SK-N-SH treated with all-trans-retinoic acid at 6 μM for 48 hours (cell line): ENCODE results near the gene MRC1.

Experiments used
- ARNTL ChIP-seq: fragments of 450-650 bp; formaldehyde crosslinking; IDR thresholded peaks from 2 replicates; pipeline ENCODE4 v1.5.0; 2020; ENCODE audit warnings: low read depth, mild to moderate bottlenecking, moderate library complexity, borderline replicate concordance
- BACH2 ChIP-seq: fragments of 250-450 bp; sonication (Bioruptor Pico); IDR thresholded peaks from 2 replicates; pipeline ENCODE4 v1.9.0; 2021; ENCODE audit warnings: mild to moderate bottlenecking, borderline replicate concordance
- CSDC2 ChIP-seq: fragments of 250-450 bp; sonication (Bioruptor Pico); IDR thresholded peaks from 2 replicates; pipeline ENCODE4 v1.5.0; 2020; ENCODE audit warnings: mild to moderate bottlenecking, moderate library complexity
- ESRRG ChIP-seq: fragments of 250-450 bp; sonication (Bioruptor Pico); IDR thresholded peaks from 2 replicates; pipeline ENCODE4 v1.6.1; 2021; ENCODE audit warnings: mild to moderate bottlenecking
- GLIS3 ChIP-seq: fragments of 250-450 bp; sonication (Bioruptor Pico); IDR thresholded peaks from 2 replicates; pipeline ENCODE4 v1.5.0; 2020; ENCODE audit warnings: mild to moderate bottlenecking, moderate library complexity
- RARB ChIP-seq: fragments of 250-450 bp; sonication (Bioruptor Pico); IDR thresholded peaks from 2 replicates; pipeline ENCODE4 v1.8.0; 2021; ENCODE audit warnings: mild to moderate bottlenecking, moderate library complexity
- TCF4 ChIP-seq: fragments of 250-450 bp; sonication (Bioruptor Pico); IDR thresholded peaks from 2 replicates; pipeline ENCODE4 v1.8.0; 2021; ENCODE audit warnings: mild to moderate bottlenecking, moderate library complexity, borderline replicate concordance
- ZC3H10 ChIP-seq: fragments of 250-450 bp; sonication (Bioruptor Pico); IDR thresholded peaks from 2 replicates; pipeline ENCODE4 v1.5.1; 2021; ENCODE audit warnings: mild to moderate bottlenecking, moderate library complexity
- ZFP30 ChIP-seq: fragments of 450-650 bp; formaldehyde crosslinking; IDR thresholded peaks from 2 replicates; pipeline ENCODE4 v1.5.0; 2022; ENCODE audit warnings: mild to moderate bottlenecking, moderate library complexity
- ZNF70 ChIP-seq: fragments of 450-650 bp; formaldehyde crosslinking; IDR thresholded peaks from 2 replicates; pipeline ENCODE4 v1.5.0; 2020; ENCODE audit warnings: mild to moderate bottlenecking, moderate library complexity
- ZNF8 ChIP-seq: fragments of 450-650 bp; formaldehyde crosslinking; IDR thresholded peaks from 2 replicates; pipeline ENCODE4 v1.5.0; 2020; ENCODE audit warnings: mild to moderate bottlenecking, moderate library complexity
- TF ChIP-seq, protein P1 (sequence below): fragments of 250-450 bp; sonication (Bioruptor Pico); IDR thresholded peaks from 2 replicates; pipeline ENCODE4 v1.8.0; 2020; ENCODE audit warnings: mild to moderate bottlenecking, moderate library complexity, borderline replicate concordance

DNA sequence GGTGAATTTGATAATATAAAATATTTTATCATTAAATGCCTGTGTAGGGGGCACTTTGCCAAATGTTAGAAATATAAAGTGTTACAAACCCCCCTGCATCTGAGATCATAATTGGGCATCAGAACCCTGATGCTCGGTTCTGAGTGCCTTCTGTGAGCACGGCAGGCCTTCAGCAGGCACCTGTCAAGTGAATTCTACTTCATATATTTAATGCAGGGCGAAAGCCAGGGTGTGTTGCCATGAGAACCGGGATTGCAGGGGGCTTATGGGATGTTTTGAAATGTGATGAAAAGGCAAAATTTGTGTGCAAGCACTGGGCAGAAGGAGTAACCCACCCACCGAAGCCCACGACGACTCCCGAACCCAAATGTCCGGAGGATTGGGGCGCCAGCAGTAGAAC lies 57.2 kb downstream of the MRC1 start:
- TF ChIP-seq ZFP30 (CRISPR knock-in tag) (no peak), TCF4 (no peak), BACH2 (CRISPR knock-in tag) (no peak), CSDC2 (CRISPR knock-in tag) (no peak), RARB (CRISPR knock-in tag) (no peak), GLIS3 (CRISPR knock-in tag) (no peak), ARNTL (CRISPR knock-in tag) (no peak), ESRRG (CRISPR knock-in tag) (no peak), ZNF70 (CRISPR knock-in tag) (no peak), ZNF8 (CRISPR knock-in tag) (no peak), ZC3H10 (no peak)
- TF ChIP-seq, protein P1, sequence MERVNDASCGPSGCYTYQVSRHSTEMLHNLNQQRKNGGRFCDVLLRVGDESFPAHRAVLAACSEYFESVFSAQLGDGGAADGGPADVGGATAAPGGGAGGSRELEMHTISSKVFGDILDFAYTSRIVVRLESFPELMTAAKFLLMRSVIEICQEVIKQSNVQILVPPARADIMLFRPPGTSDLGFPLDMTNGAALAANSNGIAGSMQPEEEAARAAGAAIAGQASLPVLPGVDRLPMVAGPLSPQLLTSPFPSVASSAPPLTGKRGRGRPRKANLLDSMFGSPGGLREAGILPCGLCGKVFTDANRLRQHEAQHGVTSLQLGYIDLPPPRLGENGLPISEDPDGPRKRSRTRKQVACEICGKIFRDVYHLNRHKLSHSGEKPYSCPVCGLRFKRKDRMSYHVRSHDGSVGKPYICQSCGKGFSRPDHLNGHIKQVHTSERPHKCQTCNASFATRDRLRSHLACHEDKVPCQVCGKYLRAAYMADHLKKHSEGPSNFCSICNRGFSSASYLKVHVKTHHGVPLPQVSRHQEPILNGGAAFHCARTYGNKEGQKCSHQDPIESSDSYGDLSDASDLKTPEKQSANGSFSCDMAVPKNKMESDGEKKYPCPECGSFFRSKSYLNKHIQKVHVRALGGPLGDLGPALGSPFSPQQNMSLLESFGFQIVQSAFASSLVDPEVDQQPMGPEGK, result no peak
